Spinal cord (tissue), 10 donors: ENCODE measurements around the gene STRBP. TPM values are rescaled to one million over a fixed set of nuclear protein-coding genes. Genes with fewer than 3 reads are reported as not detected.

Experiments used
- DNase-seq, 6 donors: peaks; one replicate each; pipeline versions ENCODE4 v3.0.0 to v3.0.0-alpha.2; 2013 to 2015; ENCODE audit warnings: low spot score in 6 of 6, low read depth in 4 of 6
- H3K27ac ChIP-seq: one replicate; pipeline ENCODE4 v1.5.1; 2013; ENCODE audit warnings: low read depth, low read length, control low read depth
- H3K27me3 ChIP-seq: one replicate; pipeline ENCODE4 v1.6.1; 2013; ENCODE audit warnings: low read length; ENCODE audit not compliant: control insufficient read depth, insufficient read depth
- H3K36me3 ChIP-seq: one replicate; pipeline ENCODE4 v1.6.1; 2013; ENCODE audit warnings: low read length; ENCODE audit not compliant: control insufficient read depth, insufficient read depth
- H3K4me1 ChIP-seq: one replicate; pipeline ENCODE4 v1.6.1; 2013; ENCODE audit warnings: low read length; ENCODE audit not compliant: control insufficient read depth, insufficient read depth
- H3K4me3 ChIP-seq: one replicate; pipeline ENCODE4 v1.5.1; 2013; ENCODE audit warnings: low read depth, low read length, control low read depth
- H3K9me3 ChIP-seq: one replicate; pipeline ENCODE4 v1.6.1; 2013; ENCODE audit warnings: low read length; ENCODE audit not compliant: control insufficient read depth, insufficient read depth
- WGBS: methylation state at CpG from one replicate; pipeline ENCODE4 v1.1.5; 2013; ENCODE audit warnings: missing lambda C conversion rate; ENCODE audit not compliant: insufficient coverage; 5-methylcytosine and 5-hydroxymethylcytosine counted together
- polyA plus RNA-seq, 2 donors: library from polyadenylated mRNA; unstranded; fragments of 120-200 nt; gene quantifications; one replicate each; pipeline ENCODE4 v1.2.1, GENCODE V29; 2013; ENCODE audit not compliant: insufficient read length in 2 of 2
- total RNA-seq, 2 donors: library from RNA; depleted of rRNA in 1 of 2; stranded (reverse); fragments of 120-200 nt in 1 of 2; fragments of >200 nt in 1 of 2; gene quantifications; one replicate each; pipeline versions ENCODE4 v1.2.3 to v1.2.4, GENCODE V29; 2013 to 2014
- donor health status: healthy.

The STRBP gene
- total and polyA plus RNA-seq, 4 donors: 47.7 to 70.6 (median 60.7) TPM

DNA sequence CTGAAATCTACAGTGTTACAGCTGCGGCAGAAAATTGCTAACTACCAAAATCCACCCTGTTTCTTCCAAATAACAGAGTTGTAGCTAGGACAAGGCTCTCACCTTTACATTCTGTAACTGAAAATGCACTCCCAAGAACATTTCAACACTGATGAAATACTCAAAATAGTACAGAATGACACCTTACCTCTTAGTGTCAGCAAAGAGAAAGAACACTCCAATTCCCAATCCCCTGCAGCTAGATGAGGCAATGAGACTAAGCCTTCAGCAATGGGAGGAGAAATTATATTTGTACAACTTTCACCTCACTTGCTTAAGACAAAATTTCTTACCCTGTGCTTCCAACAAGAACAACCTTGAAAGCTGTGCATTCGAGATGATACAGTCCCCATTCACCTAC is 31.2 kb downstream of the STRBP start:
- WGBS: 92% methylated on average over 2 of the region's 2 CpGs
- Histone ChIP-seq H3K4me1 (no peaks in the 10 kb centered on the region), H3K36me3 (no peaks in the 10 kb centered on the region), H3K27me3 (no peaks in the 10 kb centered on the region), H3K27ac (no peak overlapping the region), H3K9me3 (no peaks in the 10 kb centered on the region), H3K4me3 (no peak overlapping the region)
- DNase-seq: no peak

DNA sequence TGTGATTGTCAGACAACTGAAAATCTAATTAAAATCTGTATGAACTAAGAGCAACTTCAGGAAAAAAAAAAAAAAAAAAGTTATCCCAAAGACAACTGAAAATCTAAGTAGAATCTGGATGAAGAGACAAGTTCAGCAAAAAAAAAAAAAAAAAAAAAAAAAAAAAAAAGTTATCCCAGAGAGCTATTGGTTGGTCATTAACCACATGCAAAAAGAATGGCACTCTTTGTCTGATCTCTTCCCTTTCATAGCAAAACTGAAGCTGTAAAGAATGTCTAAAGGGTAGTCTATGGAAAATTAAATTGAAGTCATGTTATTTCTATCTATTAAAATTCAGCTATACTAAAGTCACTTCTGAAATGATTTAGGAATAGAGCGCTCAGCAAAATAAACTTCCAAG is 32.9 kb downstream of the STRBP start:
- no peak for DNase-seq
- H3K9me3 ChIP-seq: no peaks in the 10 kb centered on the region
- H3K27me3 ChIP-seq: no peaks in the 10 kb centered on the region
- H3K36me3 ChIP-seq: no peaks in the 10 kb centered on the region
- no peaks in the 10 kb centered on the region for H3K4me1 ChIP-seq
- no CpG with 5 or more reads among the region's 1 CpG for WGBS
- no peak overlapping the region for H3K4me3 ChIP-seq
- H3K27ac ChIP-seq: no peak overlapping the region

DNA sequence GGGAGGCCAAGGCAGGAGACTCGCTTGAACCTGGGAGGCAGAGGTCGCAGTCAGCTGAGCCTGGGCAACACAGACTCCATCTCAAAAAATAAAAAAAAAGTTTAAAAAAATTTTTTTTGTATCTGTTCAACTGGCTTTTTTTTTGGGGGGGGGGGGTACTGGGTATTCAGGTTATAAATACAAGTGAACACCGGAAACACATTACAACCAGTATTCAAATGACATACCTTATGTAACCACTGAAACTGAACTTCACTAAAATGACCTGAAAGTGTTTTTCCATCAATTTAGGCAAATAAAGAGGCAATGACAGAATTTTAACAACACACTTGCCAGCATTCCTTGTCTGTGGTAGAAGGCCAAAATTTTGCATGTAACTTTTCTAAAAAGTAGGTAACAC is 33.5 kb downstream of the STRBP start:
- Histone ChIP-seq H3K4me3 (no peak overlapping the region), H3K27me3 (no peaks in the 10 kb centered on the region), H3K9me3 (no peaks in the 10 kb centered on the region), H3K4me1 (no peaks in the 10 kb centered on the region), H3K36me3 (no peaks in the 10 kb centered on the region), H3K27ac (no peak overlapping the region)
- WGBS: no CpG with 5 or more reads among the region's 3 CpGs
- DNase-seq: no peak

DNA sequence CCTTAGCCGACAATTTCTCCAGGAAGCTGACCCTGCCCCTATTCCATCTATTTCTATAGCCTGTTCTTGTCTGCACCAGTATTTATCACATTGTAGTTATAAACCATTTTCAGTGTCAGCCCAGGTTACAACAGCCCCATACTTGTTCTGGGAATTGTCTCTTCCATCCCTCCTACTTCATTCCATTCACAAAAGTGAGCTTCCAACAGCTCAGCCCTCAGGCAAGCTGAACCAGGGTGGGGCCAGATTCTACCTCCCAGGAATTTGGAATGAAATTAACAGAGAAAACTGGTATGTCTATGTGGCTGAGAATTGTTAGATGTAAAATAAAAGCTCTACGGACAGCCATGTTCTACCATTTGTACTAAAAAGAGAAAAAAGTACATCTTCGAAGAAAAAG is 36.1 kb downstream of the STRBP start:
- no peak for DNase-seq
- H3K27me3 ChIP-seq: no peaks in the 10 kb centered on the region
- no peaks in the 10 kb centered on the region for H3K9me3 ChIP-seq
- H3K4me1 ChIP-seq: no peaks in the 10 kb centered on the region
- 100% methylated on average over 1 of the region's 3 CpGs for WGBS
- no peak overlapping the region for H3K27ac ChIP-seq
- H3K36me3 ChIP-seq: no peaks in the 10 kb centered on the region
- H3K4me3 ChIP-seq: no peak overlapping the region

DNA sequence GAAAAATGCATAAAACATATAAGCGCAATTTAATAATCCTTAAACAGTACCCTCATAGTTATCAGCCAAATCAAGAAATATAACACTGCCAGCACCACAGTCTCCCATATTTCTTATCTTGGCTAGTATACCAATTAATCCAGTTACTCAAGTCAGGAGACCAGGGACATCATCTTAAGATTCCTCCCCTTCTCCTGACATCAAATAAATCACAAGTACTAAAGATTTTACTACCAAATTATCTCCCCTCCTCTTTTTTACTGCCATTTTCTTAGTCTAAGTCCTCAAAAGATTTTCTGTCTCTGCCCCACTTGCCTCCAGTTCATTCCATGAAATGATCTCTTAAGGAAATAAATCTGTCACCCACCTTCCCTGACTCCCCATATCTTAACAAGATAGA is 37.0 kb downstream of the STRBP start:
- Histone ChIP-seq H3K9me3 (no peaks in the 10 kb centered on the region), H3K36me3 (no peaks in the 10 kb centered on the region), H3K4me1 (no peaks in the 10 kb centered on the region), H3K4me3 (no peak overlapping the region), H3K27me3 (no peaks in the 10 kb centered on the region), H3K27ac (no peak overlapping the region)
- no CpG with 5 or more reads among the region's 1 CpG for WGBS
- DNase-seq: no peak

DNA sequence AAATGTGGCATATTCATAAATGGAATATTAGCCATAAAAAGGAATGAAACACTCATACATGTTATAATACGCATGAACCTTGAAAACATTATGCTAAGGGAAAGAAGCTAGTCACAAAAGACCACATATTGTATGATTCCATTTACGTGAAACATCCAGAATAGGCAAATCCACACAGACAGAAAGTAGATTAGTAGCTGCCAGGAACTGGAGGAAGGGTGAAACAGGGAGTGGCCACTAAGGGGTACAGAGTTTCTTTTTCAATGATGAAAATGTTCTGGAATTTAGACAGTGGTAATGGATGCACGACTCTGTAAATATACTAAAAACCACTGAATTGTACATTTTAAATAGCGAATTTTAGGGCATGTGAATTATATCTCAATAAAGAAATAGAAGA is 39.4 kb downstream of the STRBP start:
- WGBS: no CpG with 5 or more reads among the region's 4 CpGs
- Histone ChIP-seq H3K27ac (no peak overlapping the region), H3K27me3 (no peaks in the 10 kb centered on the region), H3K36me3 (no peaks in the 10 kb centered on the region), H3K4me3 (no peak overlapping the region), H3K4me1 (no peaks in the 10 kb centered on the region), H3K9me3 (no peaks in the 10 kb centered on the region)
- no peak for DNase-seq

DNA sequence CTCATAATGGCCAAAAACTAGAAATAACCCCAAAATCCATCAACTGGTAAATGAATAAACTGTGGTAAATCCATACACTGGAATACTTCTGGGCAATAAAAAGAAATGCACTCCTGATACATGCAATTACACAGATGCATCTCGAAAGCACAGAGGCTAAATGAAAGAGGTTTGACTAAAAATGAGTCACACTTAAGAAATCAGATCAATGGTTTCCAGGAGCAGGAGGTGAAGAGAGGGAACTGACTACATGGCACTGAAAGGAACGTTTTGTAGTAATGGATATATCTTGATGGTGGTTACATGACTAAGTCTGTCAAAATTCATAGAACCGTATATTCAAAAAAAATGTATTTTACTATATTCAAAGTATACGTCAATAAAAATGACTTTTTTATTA is 42.4 kb downstream of the STRBP start:
- no peak for DNase-seq
- Histone ChIP-seq H3K36me3 (no peaks in the 10 kb centered on the region), H3K27me3 (no peaks in the 10 kb centered on the region), H3K9me3 (no peaks in the 10 kb centered on the region), H3K27ac (no peak overlapping the region), H3K4me1 (no peaks in the 10 kb centered on the region), H3K4me3 (no peak overlapping the region)
- WGBS: 80% methylated on average over 1 of the region's 4 CpGs

DNA sequence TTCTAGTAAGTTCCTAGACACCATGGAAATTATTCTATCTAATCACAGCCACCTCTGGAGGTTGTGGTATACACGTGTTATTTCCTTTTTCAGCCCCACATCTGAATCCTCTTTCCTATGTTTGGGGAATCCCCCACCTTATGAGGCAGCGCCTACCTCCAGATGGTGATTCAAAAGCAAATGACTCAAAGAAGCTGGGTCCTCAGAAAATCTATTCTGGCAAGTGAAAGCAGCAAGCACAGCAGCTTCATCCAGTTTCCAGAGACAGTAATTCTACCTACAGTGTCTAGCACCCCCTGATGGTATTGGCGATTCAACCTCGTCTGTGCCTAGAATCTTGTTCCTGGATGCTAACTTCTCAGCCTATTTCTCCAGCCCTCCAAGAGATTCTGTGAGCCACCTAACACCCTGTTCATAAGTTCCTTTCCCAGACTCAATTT is 43.0 kb downstream of the STRBP start:
- DNase-seq: peak in 5 of 6 donors; percentile 6 to 42 (median 7)
- H3K4me1 ChIP-seq: no peaks in the 10 kb centered on the region
- H3K36me3 ChIP-seq: no peaks in the 10 kb centered on the region
- 31% methylated on average over 4 of the region's 4 CpGs for WGBS
- no peaks in the 10 kb centered on the region for H3K27me3 ChIP-seq
- no peak overlapping the region for H3K4me3 ChIP-seq
- H3K27ac ChIP-seq: no peak overlapping the region
- no peaks in the 10 kb centered on the region for H3K9me3 ChIP-seq

DNA sequence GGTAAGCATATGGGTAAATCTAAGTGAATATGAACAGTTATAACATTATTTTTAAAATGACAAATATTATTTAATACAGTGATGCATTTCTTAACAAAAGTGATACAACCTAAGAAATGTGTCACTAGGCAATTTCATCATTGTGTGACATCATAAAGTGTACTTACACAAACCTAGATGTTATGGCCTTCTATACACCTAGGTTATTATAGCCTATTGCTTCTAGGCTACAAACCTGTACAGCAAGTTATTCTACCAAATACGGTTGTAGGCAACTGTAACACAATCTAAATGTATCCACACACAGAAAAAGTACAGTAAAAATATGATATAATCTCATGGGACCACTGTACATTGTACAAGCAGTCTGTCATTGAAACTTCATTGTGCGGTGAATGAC is 48.3 kb downstream of the STRBP start:
- no peaks in the 10 kb centered on the region for H3K9me3 ChIP-seq
- no CpG with 5 or more reads among the region's 2 CpGs for WGBS

DNA sequence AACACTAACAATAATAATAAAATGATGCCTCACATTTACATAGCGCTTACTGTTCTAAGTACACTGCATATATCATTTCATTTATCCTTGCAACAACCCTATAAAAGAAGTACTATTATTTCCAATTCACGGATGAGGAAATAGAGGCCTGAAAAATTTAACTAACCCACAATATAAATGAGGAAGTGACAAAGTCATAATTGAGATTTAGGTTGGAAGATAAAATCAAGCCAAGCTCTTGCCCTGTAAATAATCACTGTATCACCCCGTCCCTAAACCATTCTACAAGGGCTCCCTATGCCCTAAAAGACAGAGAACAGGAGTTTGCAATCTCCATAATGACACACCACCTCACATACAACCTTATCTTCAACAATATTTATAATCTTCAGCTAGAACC is 49.6 kb downstream of the STRBP start:
- Histone ChIP-seq H3K4me3 (no peak overlapping the region), H3K27ac (no peak overlapping the region), H3K4me1 (no peaks in the 10 kb centered on the region), H3K9me3 (no peaks in the 10 kb centered on the region), H3K27me3 (no peaks in the 10 kb centered on the region), H3K36me3 (no peaks in the 10 kb centered on the region)
- DNase-seq: no peak
- WGBS: 33% methylated on average over 1 of the region's 3 CpGs

More for the DNA sequence above, 48.3 kb downstream of the STRBP start:
- no peaks in the 10 kb centered on the region for H3K36me3 ChIP-seq
- no peaks in the 10 kb centered on the region for H3K27me3 ChIP-seq
- no peak for DNase-seq
- no peak overlapping the region for H3K27ac ChIP-seq
- H3K4me3 ChIP-seq: no peak overlapping the region
- no peaks in the 10 kb centered on the region for H3K4me1 ChIP-seq
